ENCODE data around the gene RECK.
"Not testable (repeated sequence)": the region's sequence is repeated elsewhere in the genome, so short reads cannot be mapped to it uniquely, and the experiment has no call there.

Gene RECK

GRCh38 chr9:36141288-36141687 is 104.6 kb downstream of the RECK start:
- DNase-seq, result no peak

- DNase-seq, result no peak
Observed at GRCh38 chr9:36141761-36142160, 105.0 kb downstream of the RECK start.

GRCh38 chr9:36142510-36143244 is 106.0 kb downstream of the RECK start:
- no peak for DNase-seq

GRCh38 chr9:36143245-36143641 is 106.5 kb downstream of the RECK start:
- no peak for DNase-seq

GRCh38 chr9:36144309-36145232 is 107.9 kb downstream of the RECK start:
- DNase-seq, result peak in 1 of 5 donors; percentile 82

- no peak for DNase-seq
Observed at GRCh38 chr9:36145970-36146369, 109.3 kb downstream of the RECK start.

- no peak for DNase-seq
Observed at GRCh38 chr9:36146651-36147050, 109.9 kb downstream of the RECK start.

GRCh38 chr9:36147441-36148175 is 110.9 kb downstream of the RECK start:
- no peak for DNase-seq

- DNase-seq, result peak; percentile 43 to 86 (median 61)
Observed at GRCh38 chr9:36148311-36149051, 111.8 kb downstream of the RECK start.

GRCh38 chr9:36149197-36149596 is 112.5 kb downstream of the RECK start:
- DNase-seq, result no peak

GRCh38 chr9:36150574-36151315 is 114.0 kb downstream of the RECK start:
- no peak for DNase-seq

- DNase-seq, result peak; percentile 73 to 94 (median 82)
Observed at GRCh38 chr9:36151316-36152210, 114.8 kb downstream of the RECK start.

- no peak for DNase-seq
Observed at GRCh38 chr9:36152741-36153438, 116.2 kb downstream of the RECK start.

GRCh38 chr9:36153746-36154145 is 117.0 kb downstream of the RECK start:
- no peak for DNase-seq

- no peak for DNase-seq
Observed at GRCh38 chr9:36154331-36154952, 117.7 kb downstream of the RECK start.

GRCh38 chr9:36156116-36156515 is 119.4 kb downstream of the RECK start:
- DNase-seq, result no peak

GRCh38 chr9:36158122-36158521 is 121.4 kb downstream of the RECK start:
- no peak for DNase-seq

GRCh38 chr9:36158917-36159316 is 122.2 kb downstream of the RECK start:
- no peak for DNase-seq

- DNase-seq, result not testable (repeated sequence)
Observed at GRCh38 chr9:36159509-36159908, 122.8 kb downstream of the RECK start.
